ENCODE measurements around the gene TP53BP2. TPM values are rescaled to one million over a fixed set of nuclear protein-coding genes. Genes with fewer than 3 reads are reported as not detected.

The TP53BP2 gene
- total RNA-seq, 6 donors from 2014 or later: 43.0 to 77.5 (median 61.8) TPM

DNA sequence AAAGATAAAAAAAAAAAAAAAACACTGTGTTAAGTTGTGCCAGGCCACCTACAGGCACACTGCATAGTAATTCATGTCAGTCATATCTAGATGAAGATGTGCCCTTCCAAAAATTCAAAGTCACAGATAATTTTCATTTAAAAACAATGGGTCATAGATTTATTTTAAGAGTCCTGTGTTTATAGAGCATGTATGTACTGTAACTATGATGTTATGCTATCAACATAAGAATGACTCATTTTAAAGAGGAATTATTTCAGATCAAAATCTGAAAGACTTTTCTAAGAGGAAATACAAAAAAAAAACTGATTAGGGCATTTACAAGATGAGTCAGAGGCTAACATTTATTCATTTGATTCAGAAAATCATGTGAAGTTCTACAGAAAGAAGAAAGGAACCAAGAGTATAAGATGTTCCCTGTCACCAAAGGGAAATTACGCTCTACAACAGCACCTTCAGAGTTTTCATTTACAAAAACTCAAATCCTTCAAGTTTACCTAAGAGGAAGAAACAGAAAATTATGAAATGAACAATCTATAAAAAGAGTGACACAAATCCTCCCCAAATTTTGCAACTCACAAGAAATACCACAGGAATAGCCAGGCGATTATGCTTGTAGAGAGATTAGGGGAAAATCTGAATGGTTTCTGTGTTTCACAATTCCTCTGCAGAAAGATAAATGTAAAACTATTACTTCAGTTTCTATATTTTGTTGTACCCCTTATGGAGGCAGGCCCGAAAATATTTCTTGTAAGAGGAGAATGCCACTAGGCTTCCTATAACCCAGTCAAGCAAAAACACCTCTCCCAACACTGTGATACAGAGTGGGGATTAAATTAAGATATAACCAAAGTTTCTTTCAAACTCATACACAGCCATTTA lies 13.8 kb downstream of the TP53BP2 start:
- Histone ChIP-seq H3K4me1 (peaks cover 47 to 72% (median 55%) of the 10 kb centered on the region in 4 donors), H3K27ac (peak overlapping the region; percentile 53 to 77 (median 68)), H3K9me3 (no peaks in the 10 kb centered on the region), H3K4me3 (no peak overlapping the region), H3K36me3 (no peaks in the 10 kb centered on the region), H3K27me3 (no peaks in the 10 kb centered on the region)
- peak in 1 of 2 donors; percentile 69 for ATAC-seq (ENCODE audit: low FRiP score in 2 of 2)
- DNase-seq: no peak
- TF ChIP-seq EP300 (IDR thresholded peaks at IDR 0.05) (no peak), POLR2AphosphoS5 (IDR thresholded peaks at IDR 0.05) (no peak), POLR2A (IDR thresholded peaks at IDR 0.05) (no peak)
- TF ChIP-seq, protein P1, sequence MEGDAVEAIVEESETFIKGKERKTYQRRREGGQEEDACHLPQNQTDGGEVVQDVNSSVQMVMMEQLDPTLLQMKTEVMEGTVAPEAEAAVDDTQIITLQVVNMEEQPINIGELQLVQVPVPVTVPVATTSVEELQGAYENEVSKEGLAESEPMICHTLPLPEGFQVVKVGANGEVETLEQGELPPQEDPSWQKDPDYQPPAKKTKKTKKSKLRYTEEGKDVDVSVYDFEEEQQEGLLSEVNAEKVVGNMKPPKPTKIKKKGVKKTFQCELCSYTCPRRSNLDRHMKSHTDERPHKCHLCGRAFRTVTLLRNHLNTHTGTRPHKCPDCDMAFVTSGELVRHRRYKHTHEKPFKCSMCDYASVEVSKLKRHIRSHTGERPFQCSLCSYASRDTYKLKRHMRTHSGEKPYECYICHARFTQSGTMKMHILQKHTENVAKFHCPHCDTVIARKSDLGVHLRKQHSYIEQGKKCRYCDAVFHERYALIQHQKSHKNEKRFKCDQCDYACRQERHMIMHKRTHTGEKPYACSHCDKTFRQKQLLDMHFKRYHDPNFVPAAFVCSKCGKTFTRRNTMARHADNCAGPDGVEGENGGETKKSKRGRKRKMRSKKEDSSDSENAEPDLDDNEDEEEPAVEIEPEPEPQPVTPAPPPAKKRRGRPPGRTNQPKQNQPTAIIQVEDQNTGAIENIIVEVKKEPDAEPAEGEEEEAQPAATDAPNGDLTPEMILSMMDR (IDR thresholded peaks at IDR 0.05): no peak
- WGBS, 2 donors: 26 to 33% methylated on average over 3 of the region's 3 CpGs

DNA sequence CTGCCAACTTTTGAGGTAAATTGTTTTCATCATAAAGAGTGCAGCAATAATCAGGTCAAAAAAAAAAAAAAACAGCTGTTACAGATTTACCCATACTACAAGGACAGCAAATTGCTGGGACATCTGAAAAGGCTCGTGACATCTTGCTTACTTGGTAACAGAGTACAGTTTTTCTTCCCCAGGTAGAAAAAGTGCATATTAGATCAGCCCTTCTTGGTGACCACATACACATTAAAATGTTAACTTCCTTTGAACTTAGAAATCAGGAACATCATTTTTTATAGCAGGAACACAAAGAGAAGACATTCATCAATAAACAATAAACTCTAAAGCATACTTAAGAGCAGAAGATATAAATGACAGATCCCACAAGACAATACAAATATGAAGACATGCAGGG lies 16.1 kb downstream of the TP53BP2 start:
- peaks cover 45 to 70% (median 53%) of the 10 kb centered on the region in 4 donors for H3K4me1 ChIP-seq
- WGBS, 2 donors: 80 to 88% methylated on average over 1 of the region's 1 CpG

DNA sequence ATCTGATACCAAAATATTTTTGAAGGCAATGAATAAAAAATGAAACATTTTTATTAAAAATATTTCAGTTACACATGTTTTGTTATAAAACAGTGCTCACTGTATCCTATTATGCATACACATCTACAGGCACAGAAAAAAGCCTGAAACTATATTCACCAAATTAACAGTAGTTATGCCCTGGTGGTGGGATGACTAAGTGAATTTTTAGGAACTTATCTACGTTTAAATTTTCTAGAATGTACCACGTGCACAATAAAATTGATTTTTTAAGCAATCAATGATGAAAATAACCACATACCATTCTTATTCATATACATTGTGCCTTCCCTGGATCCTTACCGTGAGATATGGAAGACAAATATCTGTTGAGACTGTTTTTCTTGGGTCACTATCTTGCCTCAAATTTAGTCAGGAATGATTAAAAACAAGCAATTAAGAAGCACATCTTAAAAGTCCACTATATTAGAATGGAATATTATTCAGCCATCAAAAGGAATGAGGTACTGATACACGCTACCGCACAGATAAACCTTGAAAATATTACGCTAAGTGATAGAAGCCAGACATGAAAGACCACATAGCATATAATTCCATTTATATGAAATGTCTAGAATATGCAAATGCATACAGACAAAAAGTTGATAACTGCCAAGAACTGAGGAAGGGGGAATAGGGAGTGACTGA lies 17.4 kb downstream of the TP53BP2 start:
- no peak overlapping the region for H3K4me3 ChIP-seq
- ATAC-seq (ENCODE audit: low FRiP score in 2 of 2): no peak
- WGBS, 2 donors: 82 to 92% methylated on average over 6 of the region's 6 CpGs
- peaks cover 40 to 70% (median 43%) of the 10 kb centered on the region in 4 donors for H3K4me1 ChIP-seq
- no peaks in the 10 kb centered on the region for H3K27me3 ChIP-seq
- H3K9me3 ChIP-seq: no peaks in the 10 kb centered on the region
- H3K36me3 ChIP-seq: no peaks in the 10 kb centered on the region
- TF ChIP-seq POLR2AphosphoS5 (IDR thresholded peaks at IDR 0.05) (no peak), EP300 (IDR thresholded peaks at IDR 0.05) (no peak)
- TF ChIP-seq, protein P1 (IDR thresholded peaks at IDR 0.05): no peak
- H3K27ac ChIP-seq: no peak overlapping the region
- no peak for DNase-seq

More for the DNA sequence above, 16.1 kb downstream of the TP53BP2 start:
- Histone ChIP-seq H3K36me3 (no peaks in the 10 kb centered on the region), H3K4me3 (no peak overlapping the region), H3K27ac (no peak overlapping the region), H3K27me3 (no peaks in the 10 kb centered on the region), H3K9me3 (no peaks in the 10 kb centered on the region)
- ATAC-seq (ENCODE audit: low FRiP score in 2 of 2) (no peak), DNase-seq (no peak)
- TF ChIP-seq POLR2A (IDR thresholded peaks at IDR 0.05) (no peak), EP300 (IDR thresholded peaks at IDR 0.05) (no peak), POLR2AphosphoS5 (IDR thresholded peaks at IDR 0.05) (no peak)
- TF ChIP-seq, protein P1 (IDR thresholded peaks at IDR 0.05): no peak

DNA sequence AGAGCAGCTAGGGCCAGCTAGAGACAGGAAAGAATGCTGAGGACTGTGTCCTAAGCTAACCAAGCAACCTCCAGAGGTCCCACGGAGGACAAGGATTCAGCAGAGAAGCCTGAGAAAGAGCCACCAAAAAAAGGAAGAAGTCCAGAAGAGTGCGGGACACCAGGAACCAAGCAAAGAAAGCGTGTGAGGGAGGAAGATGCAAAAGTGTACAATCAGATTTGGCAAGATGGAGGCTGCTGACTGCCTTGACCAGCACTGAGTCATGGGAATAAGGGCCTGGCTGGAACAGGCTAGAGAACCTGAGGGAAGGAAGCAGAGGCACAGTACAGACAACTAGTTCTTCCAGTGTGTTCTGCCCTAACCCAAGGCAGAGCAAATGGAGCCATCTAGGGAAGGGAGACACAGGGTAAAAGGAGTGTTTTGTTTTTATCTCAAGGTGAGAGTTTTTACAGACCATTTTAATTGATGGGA lies 18.5 kb downstream of the TP53BP2 start:
- Histone ChIP-seq H3K27ac (peak overlapping the region in 3 of 4 donors; percentile 19 to 59 (median 20)), H3K4me1 (peaks cover 34 to 69% (median 38%) of the 10 kb centered on the region in 4 donors)
- 67 to 68% methylated on average over 3 of the region's 3 CpGs for WGBS, 2 donors

More for the DNA sequence above, 18.5 kb downstream of the TP53BP2 start:
- H3K9me3 ChIP-seq: no peaks in the 10 kb centered on the region
- TF ChIP-seq POLR2A (IDR thresholded peaks at IDR 0.05): peak in 1 of 4 donors; percentile 14
- TF ChIP-seq EP300 (IDR thresholded peaks at IDR 0.05): no peak
- TF ChIP-seq POLR2AphosphoS5 (IDR thresholded peaks at IDR 0.05): no peak
- ATAC-seq (ENCODE audit: low FRiP score in 2 of 2): peak in 1 of 2 donors; percentile 64
- DNase-seq: peak in 1 of 2 donors; percentile 61
- H3K27me3 ChIP-seq: no peaks in the 10 kb centered on the region
- H3K36me3 ChIP-seq: no peaks in the 10 kb centered on the region
- no peak overlapping the region for H3K4me3 ChIP-seq
